ENCODE data around the gene CDK17. TPM values are rescaled to one million over a fixed set of nuclear protein-coding genes. Genes with fewer than 3 reads are reported as not detected.

Gene CDK17
- total and polyA plus RNA-seq, 2 of the 8 experiments (the other 6 are each of a cell fraction or from before 2014, with no cell fraction given): 5.8 to 20.0 TPM

DNA sequence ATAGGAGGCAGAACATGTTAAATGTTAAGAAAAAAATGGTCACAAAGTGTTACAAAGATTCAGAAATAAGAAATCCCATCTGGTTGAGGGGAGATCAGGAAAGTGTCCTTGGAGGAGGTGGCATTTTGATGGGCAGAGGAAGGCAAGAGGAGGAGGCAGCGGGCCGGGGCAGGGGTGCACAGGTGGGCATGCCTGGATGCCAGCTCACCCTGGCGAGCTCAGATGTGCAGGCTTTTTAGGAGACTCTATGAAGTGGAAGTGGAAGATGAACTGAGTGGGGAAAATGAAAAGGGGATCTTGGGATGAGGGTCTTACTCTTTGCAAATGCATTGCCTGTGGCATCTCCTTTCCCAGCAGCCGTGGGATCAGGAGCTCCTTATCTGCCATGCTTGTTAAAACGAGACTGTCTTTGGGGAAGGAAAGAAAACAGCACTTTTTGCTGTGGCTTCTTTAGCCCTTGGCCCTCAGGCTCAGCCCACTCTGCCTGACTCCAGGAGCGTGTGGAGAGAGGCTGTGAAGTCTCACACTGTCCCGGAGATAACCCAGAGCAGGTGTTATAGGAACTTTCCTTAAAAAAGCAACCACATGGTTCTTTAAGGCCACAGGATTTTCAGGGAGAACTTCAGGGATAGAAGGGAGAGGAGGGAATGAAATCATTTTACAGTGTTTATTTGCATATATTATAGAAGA is 143.4 kb downstream of the CDK17 start (continued):
- TF ChIP-seq SP4 (IDR thresholded peaks at IDR 0.05; ENCODE audit: low read length): no peak
- TF ChIP-seq TAF1 (IDR thresholded peaks at IDR 0.05; ENCODE audit: low read depth, low read length): no peak
- no peak for TF ChIP-seq CEBPB (IDR thresholded peaks at IDR 0.05; ENCODE audit: low read depth, low read length)
- no peak for TF ChIP-seq SIN3A (conservative IDR thresholded peaks at IDR 0.05 in 1 of 2, IDR thresholded peaks at IDR 0.05 in 1 of 2; ENCODE audit: low read depth in 1 of 2, low read length in 2 of 2)
